Parathyroid adenoma (tissue), 2 donors: Measurements from ENCODE around the gene ATE1.

Experiments
- H2AFZ ChIP-seq: fragments of 300-600 bp; sonication (generic); one replicate; pipeline ENCODE4 v1.7.0; 2017; ENCODE audit warnings: antibody characterized with exemption, mild to moderate bottlenecking
- H3K27ac ChIP-seq: fragments of 300-600 bp; sonication (generic); one replicate; pipeline ENCODE4 v1.7.0; 2017
- H3K27me3 ChIP-seq: fragments of 300-600 bp; sonication (generic); one replicate; pipeline ENCODE4 v1.7.0; 2017; ENCODE audit warnings: low read length; ENCODE audit not compliant: control insufficient read depth, insufficient read depth
- H3K36me3 ChIP-seq: fragments of 300-600 bp; sonication (generic); one replicate; pipeline ENCODE4 v1.7.0; 2017; ENCODE audit warnings: low read length; ENCODE audit not compliant: control insufficient read depth, insufficient read depth
- H3K4me1 ChIP-seq: fragments of 300-600 bp; sonication (generic); one replicate; pipeline ENCODE4 v1.7.0; 2017; ENCODE audit warnings: control low read depth
- H3K4me2 ChIP-seq: fragments of 300-600 bp; sonication (generic); one replicate; pipeline ENCODE4 v1.7.0; 2017; ENCODE audit warnings: low read length
- H3K4me3 ChIP-seq: fragments of 300-600 bp; sonication (generic); one replicate; pipeline ENCODE4 v1.7.0; 2017; ENCODE audit warnings: low read depth, low read length
- H3K79me2 ChIP-seq: fragments of 300-600 bp; sonication (generic); one replicate; pipeline ENCODE4 v1.7.0; 2017; ENCODE audit warnings: control low read depth
- H3K9ac ChIP-seq: fragments of 300-600 bp; sonication (generic); one replicate; pipeline ENCODE4 v1.7.0; 2017; ENCODE audit warnings: mild to moderate bottlenecking
- H3K9me3 ChIP-seq: fragments of 300-600 bp; sonication (generic); one replicate; pipeline ENCODE4 v1.7.0; 2017; ENCODE audit warnings: low read length; ENCODE audit not compliant: control insufficient read depth
- TF ChIP-seq, protein P1 (sequence below): fragments of 300-600 bp; sonication (generic); IDR thresholded peaks from one replicate; pipeline ENCODE4 v1.7.0; 2017; ENCODE audit warnings: antibody characterized with exemption, mild to moderate bottlenecking
- donor health status: primary hyperparathyroidism.

Gene ATE1

DNA sequence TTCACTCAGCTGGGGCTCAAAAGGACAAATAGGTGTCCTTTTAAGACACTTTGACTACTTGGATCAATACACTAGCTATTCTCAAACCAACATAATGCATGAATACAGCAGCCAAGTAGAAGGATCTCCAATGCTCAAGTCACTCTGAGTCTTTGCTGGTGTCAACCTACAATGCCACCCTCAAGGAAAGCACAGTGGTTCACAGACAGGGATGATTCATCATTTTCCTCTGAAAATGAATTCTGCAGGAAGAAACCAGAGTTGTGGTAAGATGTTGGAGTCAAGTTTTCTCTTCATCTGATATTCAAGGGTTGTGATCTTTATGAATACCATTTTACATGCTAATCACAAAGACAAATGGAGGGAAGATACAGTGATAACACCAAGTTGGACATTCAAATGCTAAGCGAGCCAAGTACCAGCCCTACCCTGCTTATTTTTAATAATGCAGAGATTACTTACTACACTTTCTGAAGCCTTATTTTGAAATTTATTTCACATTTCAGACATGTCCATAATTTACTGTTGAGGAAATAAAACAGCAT is 186.5 kb downstream of the ATE1 start:
- H3K9me3 ChIP-seq = no peaks in the 10 kb centered on the region
- no peak overlapping the region for H3K27ac ChIP-seq
- no peak overlapping the region for H3K4me3 ChIP-seq
- H3K27me3 ChIP-seq = no peaks in the 10 kb centered on the region
- H3K9ac ChIP-seq = no peak overlapping the region
- no peaks in the 10 kb centered on the region for H3K4me1 ChIP-seq
- no peaks in the 10 kb centered on the region for H3K79me2 ChIP-seq
- no peaks in the 10 kb centered on the region for H3K36me3 ChIP-seq
- no peak overlapping the region for H3K4me2 ChIP-seq
- TF ChIP-seq, protein P1, sequence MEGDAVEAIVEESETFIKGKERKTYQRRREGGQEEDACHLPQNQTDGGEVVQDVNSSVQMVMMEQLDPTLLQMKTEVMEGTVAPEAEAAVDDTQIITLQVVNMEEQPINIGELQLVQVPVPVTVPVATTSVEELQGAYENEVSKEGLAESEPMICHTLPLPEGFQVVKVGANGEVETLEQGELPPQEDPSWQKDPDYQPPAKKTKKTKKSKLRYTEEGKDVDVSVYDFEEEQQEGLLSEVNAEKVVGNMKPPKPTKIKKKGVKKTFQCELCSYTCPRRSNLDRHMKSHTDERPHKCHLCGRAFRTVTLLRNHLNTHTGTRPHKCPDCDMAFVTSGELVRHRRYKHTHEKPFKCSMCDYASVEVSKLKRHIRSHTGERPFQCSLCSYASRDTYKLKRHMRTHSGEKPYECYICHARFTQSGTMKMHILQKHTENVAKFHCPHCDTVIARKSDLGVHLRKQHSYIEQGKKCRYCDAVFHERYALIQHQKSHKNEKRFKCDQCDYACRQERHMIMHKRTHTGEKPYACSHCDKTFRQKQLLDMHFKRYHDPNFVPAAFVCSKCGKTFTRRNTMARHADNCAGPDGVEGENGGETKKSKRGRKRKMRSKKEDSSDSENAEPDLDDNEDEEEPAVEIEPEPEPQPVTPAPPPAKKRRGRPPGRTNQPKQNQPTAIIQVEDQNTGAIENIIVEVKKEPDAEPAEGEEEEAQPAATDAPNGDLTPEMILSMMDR = no peak
- H2AFZ ChIP-seq = no peak overlapping the region

DNA sequence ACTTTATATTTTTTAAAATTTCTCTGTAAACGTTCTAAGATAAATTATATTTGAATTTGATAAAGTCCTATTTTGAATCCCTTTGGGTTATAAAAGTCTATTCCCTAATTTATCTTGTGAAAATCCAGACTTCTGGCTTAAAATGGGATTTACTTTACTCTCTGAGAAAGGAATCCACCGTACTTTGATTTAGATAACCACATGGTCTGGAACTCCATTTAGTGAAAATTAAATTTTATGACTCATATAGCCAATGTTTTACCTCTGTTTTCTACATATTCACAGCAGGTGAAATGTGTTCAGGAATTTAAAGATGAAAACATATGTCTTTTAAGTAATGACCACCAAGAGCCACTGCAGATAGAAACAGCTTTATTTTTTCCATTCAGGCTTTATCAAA is 187.8 kb downstream of the ATE1 start:
- TF ChIP-seq, protein P1 = no peak
- Histone ChIP-seq H3K4me1 (no peaks in the 10 kb centered on the region), H3K4me2 (no peak overlapping the region), H2AFZ (no peak overlapping the region), H3K79me2 (no peaks in the 10 kb centered on the region), H3K27ac (no peak overlapping the region), H3K4me3 (no peak overlapping the region), H3K36me3 (no peaks in the 10 kb centered on the region), H3K9ac (no peak overlapping the region), H3K27me3 (no peaks in the 10 kb centered on the region), H3K9me3 (no peaks in the 10 kb centered on the region)

DNA sequence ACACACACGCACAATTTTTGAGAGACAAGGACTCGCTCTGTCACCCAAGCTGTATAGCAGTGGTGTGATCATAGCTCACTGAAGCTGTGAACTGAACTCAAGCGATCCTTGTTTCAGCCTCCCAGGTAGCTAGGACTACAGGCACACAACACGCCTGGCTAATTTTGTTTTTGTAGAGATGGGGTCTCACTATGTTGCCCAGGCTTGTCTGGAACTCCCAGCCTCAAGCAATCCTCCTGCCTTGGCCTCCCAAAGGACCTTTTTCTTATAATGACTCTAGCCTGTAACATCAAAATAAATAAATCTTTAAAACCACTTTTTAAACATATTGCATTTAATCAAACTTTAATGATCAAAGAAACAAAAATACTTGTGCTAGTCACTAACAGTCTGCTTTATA is 188.7 kb downstream of the ATE1 start:
- TF ChIP-seq, protein P1 = no peak
- no peak overlapping the region for H3K4me3 ChIP-seq
- H3K9ac ChIP-seq = no peak overlapping the region
- no peaks in the 10 kb centered on the region for H3K4me1 ChIP-seq
- no peaks in the 10 kb centered on the region for H3K27me3 ChIP-seq
- no peak overlapping the region for H2AFZ ChIP-seq
- H3K36me3 ChIP-seq = no peaks in the 10 kb centered on the region
- H3K9me3 ChIP-seq = no peaks in the 10 kb centered on the region
- no peaks in the 10 kb centered on the region for H3K79me2 ChIP-seq
- no peak overlapping the region for H3K27ac ChIP-seq
- no peak overlapping the region for H3K4me2 ChIP-seq

DNA sequence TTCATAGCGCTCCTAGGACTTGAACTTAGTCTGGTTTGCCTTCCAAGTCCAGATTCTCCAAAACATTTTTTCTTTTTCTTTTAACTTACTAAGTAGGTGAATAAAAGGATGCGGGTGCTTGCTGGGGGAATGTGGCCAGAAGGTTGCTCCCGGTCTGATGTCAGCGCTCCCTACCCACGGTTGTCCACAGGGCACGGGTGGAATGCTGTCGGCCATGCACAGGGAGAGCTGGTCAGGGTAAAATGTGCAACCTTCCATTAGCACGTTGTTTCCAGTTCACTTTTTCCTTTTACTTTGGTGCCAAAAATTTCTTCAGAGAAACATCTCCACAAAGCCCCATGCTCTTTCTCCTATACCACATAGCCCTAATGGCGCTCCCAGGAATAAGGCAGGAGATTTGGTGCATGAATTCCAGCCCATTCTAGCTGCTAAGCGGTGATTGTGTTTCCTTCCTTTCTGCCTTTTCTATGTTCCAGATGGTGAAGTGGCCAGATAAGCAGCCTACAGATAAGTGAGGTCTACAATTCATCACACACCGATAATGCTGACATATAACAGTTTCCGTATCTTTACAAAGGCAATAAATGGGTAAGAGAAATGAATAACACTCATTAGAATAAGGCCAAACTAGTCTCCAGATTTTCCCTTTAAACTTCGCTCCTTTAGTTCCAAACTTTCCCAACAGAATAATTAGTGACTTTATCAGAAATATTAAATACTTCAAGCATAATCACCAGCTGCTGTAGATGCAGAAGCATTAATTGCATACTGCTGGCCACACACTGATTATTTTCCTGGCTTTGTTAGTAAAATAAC is 191.3 kb downstream of the ATE1 start:
- H3K27ac ChIP-seq = no peak overlapping the region
- H3K4me3 ChIP-seq = no peak overlapping the region
- no peaks in the 10 kb centered on the region for H3K4me1 ChIP-seq
- no peaks in the 10 kb centered on the region for H3K79me2 ChIP-seq
- H3K36me3 ChIP-seq = no peaks in the 10 kb centered on the region
- H2AFZ ChIP-seq = no peak overlapping the region
- H3K9ac ChIP-seq = no peak overlapping the region
- TF ChIP-seq, protein P1 = no peak
- no peak overlapping the region for H3K4me2 ChIP-seq
- H3K9me3 ChIP-seq = no peaks in the 10 kb centered on the region
- H3K27me3 ChIP-seq = no peaks in the 10 kb centered on the region

DNA sequence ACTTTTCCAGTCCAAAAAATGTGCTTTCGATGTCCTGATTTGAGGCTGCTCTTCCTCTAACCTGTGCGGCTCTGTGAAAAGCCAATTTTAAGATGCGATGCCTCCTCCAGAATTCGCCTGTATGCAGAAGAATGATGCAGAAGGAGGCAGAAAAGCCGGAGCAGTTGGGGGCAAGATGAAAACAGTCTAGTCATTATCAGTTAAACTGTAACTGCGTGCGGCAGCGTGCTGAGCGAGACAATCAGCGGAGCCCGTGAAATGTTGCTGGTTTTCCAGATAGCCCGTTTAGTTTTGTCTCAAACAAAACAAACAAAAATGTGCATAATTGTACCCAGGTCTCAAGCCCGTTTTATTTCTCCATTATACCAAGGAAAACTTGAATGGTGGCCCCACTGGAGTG is 192.6 kb downstream of the ATE1 start:
- Histone ChIP-seq H3K27me3 (no peaks in the 10 kb centered on the region), H3K79me2 (no peaks in the 10 kb centered on the region), H3K9me3 (no peaks in the 10 kb centered on the region), H3K4me3 (no peak overlapping the region), H3K4me1 (no peaks in the 10 kb centered on the region), H3K27ac (no peak overlapping the region), H2AFZ (no peak overlapping the region), H3K4me2 (no peak overlapping the region), H3K9ac (no peak overlapping the region), H3K36me3 (no peaks in the 10 kb centered on the region)
- TF ChIP-seq, protein P1 = no peak
